GM04503 (cell line): ENCODE measurements around the gene GIPC3.
"Not testable (repeated sequence)": the region's sequence is repeated elsewhere in the genome, so short reads cannot be mapped to it uniquely, and the experiment has no call there.

Experiments
- DNase-seq: peaks from one replicate; pipeline ENCODE4 v3.0.0-alpha.2; 2012; ENCODE audit warnings: low read depth

The GIPC3 gene

GRCh38 chr19:3576696-3577443 is 8.4 kb upstream of the GIPC3 start:
- no peak for DNase-seq

DNA sequence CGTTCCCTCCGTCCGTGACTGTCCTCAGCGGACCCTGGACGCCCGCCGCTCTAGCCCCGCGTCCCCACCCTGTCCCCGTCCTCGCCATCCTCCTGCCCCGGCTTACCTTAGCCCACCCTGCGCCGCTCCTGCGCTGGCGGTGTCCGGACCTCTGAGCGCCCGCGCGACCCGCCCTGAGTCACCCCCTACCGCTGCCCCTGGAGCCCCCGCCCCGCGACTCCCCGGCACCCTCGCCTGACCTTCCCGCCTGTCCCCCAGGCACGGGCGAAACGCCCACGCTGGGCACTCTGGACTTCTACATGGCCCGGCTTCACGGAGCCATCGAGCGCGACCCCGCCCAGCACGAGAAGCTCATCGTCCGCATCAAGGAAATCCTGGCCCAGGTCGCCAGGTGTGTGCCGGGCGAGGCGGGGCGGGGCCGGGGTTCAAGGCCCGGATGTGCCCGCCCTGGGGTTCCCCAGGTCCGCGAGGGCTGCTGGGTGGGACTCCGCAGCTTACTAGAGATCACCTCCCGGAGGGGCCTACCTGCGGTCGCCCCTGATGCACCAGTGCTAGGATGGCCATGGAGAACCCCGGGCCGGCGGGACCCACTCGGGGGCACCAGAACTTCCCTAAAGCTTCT is 7.4 kb upstream of the GIPC3 start:
- no peak for DNase-seq

- DNase-seq = no peak
Measured at GRCh38 chr19:3578390-3578789, 6.9 kb upstream of the GIPC3 start.

GRCh38 chr19:3580156-3580934 is 4.9 kb upstream of the GIPC3 start:
- peak; percentile 95 for DNase-seq

DNA sequence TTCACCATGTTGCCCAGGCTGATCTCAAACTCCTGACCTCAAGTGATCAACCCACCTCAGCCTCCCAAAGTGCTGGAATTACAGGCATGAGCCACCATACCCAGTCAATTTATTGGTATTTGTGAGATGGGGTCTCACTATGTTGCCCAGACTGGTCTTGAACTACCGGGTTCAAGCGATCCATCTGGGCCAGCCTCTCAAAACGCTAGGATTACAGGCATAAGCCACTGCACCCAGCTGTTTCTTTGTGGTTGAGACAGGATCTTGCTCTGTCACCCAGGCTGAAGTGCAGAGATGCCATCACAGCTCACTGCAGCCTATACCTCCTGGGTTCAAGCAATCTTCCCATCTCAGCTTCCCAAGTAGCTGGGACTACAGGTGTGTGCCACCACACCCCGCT is 3.5 kb upstream of the GIPC3 start:
- not testable (repeated sequence) for DNase-seq

- not testable (repeated sequence) for DNase-seq
Measured at GRCh38 chr19:3584036-3584802, 1.1 kb upstream of the GIPC3 start.

DNA sequence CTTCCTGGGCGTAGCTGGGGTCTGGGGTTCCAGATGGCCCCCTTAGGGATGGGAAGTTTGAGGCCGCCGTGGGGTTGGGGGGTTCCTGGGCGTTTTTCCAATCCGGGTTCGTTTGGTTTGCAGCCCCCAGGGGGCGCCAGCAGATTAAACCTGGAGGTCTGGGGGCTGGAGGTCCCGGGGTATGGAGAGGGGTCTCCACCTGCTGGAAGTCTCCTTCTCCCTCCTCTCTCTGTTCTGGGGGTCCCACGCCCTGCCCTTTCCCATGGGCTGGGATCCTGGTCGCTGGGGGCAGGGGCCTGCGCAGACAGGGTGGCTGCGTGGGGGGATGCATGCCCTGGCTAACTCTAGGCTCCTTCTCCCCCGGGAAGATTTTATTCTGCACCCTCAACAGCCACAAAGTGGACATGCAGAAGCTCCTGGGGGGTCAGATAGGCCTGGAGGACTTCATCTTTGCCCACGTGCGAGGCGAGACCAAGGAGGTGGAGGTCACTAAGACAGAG is 899 bp downstream of the GIPC3 start:
- no peak for DNase-seq

GRCh38 chr19:3586707-3587346 is 1.5 kb downstream of the GIPC3 start:
- no peak for DNase-seq

DNA sequence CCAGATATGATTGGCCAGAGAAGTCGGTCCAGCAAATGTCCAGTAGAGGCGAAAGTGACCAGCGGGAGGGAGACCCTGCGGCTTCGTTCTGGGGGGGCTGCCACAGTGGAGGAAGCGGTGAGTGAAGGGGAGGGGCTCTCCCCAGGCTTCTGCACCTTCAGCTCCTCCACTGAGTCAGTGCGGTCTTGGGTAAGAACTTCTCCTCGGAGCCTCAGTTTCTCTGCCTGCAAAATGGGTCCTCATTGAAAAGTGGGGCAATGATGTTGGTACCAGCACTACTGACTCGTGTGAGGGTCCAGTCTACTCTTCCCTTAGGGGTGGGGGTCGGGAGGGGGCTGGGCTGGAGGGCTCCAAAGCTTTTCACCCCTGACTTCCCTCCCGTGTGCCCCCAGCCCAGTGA is 4.2 kb downstream of the GIPC3 start:
- DNase-seq = no peak

DNA sequence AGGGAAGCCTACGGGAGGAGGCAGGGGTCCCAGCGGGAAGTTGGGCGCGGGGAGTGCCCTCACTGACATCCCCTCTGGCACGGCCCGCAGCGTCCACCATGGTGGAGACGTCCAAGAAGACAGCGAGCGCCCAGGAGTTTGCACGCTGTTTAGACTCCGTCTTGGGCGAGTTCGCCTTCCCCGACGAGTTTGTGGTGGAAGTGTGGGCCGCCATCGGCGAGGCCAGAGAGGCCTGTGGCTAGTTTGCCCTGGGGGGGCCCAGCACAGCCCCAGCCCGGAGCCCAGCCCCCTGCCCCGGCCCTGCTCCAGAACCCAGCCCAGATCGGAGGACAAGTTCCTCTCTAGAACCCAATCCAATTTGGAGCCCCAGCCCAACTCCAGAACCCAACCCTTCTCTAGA is 4.7 kb downstream of the GIPC3 start:
- DNase-seq = no peak

GRCh38 chr19:3590991-3591659 is 5.8 kb downstream of the GIPC3 start:
- no peak for DNase-seq

GRCh38 chr19:3591876-3592613 is 6.8 kb downstream of the GIPC3 start:
- no peak for DNase-seq

GRCh38 chr19:3593156-3593555 is 7.9 kb downstream of the GIPC3 start:
- DNase-seq = no peak

DNA sequence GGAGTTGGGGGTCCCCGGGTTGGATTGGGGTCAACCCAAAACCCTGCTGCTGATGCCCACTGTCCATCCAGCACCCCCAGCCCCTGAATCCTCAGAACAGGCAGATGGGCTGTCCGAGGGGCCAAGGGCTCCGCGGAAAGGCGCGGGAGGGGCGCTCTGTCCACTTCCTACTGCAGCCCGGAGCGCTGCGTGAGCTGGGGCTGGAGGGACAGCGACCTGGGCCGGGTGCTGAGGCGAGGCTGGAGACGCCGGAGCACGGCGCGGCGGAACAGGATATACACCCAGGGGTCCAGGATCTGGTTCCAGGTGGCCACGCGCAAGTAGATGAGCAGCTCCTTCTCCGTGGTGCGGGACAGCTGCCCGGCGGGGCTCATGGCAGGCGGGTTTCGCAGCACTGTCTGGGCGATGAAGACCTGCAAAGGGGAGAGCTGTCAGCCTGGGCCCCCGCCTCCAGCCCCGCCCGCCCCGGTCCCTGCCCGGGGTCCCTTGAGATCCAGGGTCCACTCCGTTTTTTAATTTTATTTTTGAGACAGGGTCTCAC is 10.3 kb downstream of the GIPC3 start:
- DNase-seq = no peak

DNA sequence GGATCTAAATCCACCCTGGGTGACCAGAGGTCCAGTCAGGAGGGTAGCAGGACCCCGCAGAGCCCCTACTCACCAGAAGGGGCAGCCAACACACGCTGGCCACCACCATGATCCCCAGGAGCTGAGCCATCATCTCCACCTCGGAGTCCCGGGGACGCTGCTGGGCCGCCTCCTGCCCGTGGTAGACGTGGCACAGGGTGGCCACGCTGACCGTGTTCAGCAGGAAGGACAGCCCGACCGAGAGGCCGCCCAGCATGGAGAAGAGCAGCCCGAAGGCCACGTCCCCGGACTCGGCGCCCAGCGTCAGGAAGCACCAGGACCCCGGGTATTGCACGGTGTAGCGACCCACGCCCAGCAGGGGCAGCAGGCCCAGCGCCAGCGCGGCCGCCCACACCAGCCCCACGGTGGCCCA is 14.5 kb downstream of the GIPC3 start:
- DNase-seq = no peak

- no peak for DNase-seq
Measured at GRCh38 chr19:3601021-3601420, 15.7 kb downstream of the GIPC3 start.

- no peak for DNase-seq
Measured at GRCh38 chr19:3603121-3603811, 18.0 kb downstream of the GIPC3 start.

- DNase-seq = no peak
Measured at GRCh38 chr19:3604227-3604986, 19.1 kb downstream of the GIPC3 start.

- no peak for DNase-seq
Measured at GRCh38 chr19:3604987-3605343, 19.7 kb downstream of the GIPC3 start.
